Lower leg skin (tissue), 3 donors: ENCODE measurements around the gene HMCN2.

Experiments
- POLR2A ChIP-seq, 2 donors: fragments of 450-650 bp; IDR thresholded peaks; one replicate each; pipeline ENCODE4 v1.6.1; 2016 to 2017; ENCODE audit warnings: antibody characterized with exemption in 2 of 2, mild to moderate bottlenecking in 1 of 2, moderate library complexity in 1 of 2
- TF ChIP-seq, protein P1 (sequence below), 3 donors: fragments of 450-650 bp; IDR thresholded peaks; one replicate each; pipeline ENCODE4 v1.5.1; 2016; ENCODE audit warnings: antibody characterized with exemption in 3 of 3, mild to moderate bottlenecking in 3 of 3, moderate library complexity in 2 of 3

DNA sequence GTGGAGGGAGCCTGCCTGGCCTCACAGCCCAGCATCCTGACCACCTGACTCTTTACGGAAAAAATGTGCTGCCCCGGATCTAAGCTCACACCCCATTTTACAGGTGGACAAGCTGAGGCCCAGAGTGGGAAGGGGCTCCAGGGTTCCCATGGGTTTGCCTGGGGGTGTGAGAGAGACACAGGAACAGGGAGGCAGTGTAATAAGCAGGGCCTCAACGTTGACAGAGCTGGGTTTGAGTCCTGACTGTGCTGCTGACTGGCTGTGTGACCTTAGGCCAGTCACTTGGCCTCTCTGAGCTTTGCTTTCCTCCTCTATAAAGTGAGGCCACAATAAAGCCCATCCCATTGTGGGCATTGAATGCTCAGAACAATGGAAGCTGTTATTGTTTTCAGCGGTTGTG lies 73.7 kb downstream of the HMCN2 start:
- no peak for TF ChIP-seq POLR2A (IDR thresholded peaks at IDR 0.05)
- TF ChIP-seq, protein P1, sequence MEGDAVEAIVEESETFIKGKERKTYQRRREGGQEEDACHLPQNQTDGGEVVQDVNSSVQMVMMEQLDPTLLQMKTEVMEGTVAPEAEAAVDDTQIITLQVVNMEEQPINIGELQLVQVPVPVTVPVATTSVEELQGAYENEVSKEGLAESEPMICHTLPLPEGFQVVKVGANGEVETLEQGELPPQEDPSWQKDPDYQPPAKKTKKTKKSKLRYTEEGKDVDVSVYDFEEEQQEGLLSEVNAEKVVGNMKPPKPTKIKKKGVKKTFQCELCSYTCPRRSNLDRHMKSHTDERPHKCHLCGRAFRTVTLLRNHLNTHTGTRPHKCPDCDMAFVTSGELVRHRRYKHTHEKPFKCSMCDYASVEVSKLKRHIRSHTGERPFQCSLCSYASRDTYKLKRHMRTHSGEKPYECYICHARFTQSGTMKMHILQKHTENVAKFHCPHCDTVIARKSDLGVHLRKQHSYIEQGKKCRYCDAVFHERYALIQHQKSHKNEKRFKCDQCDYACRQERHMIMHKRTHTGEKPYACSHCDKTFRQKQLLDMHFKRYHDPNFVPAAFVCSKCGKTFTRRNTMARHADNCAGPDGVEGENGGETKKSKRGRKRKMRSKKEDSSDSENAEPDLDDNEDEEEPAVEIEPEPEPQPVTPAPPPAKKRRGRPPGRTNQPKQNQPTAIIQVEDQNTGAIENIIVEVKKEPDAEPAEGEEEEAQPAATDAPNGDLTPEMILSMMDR (IDR thresholded peaks at IDR 0.05) = no peak
